HepG2 (cell line): ENCODE data around the gene MREG. TPM values are rescaled to one million over a fixed set of nuclear protein-coding genes. Genes with fewer than 3 reads are reported as not detected.

ENCODE experiments used
- ATAC-seq: fragments of 200-7000 bp; cut with Tn5 transposase; 3 replicates; pipeline ENCODE4 v1.9.1; 2020; ENCODE audit warnings: mild to moderate bottlenecking, moderate library complexity
- BruUV-seq: library from RNA; stranded (reverse); fragments of 400-500 nt; replicated peaks from 2 replicates; lab custom pipeline; 2021; lab: Mats Ljungman, UMichigan
- CTCF ChIA-PET: fragments of 300-600 bp; formaldehyde crosslinking; extraction: SDS; loops from one replicate; lab custom pipeline; 2021; ENCODE audit warnings: low total read pairs, inconsistent platforms, low intra/inter-chr PET ratio; lab: Yijun Ruan, JAX
- POLR2A ChIA-PET: fragments of 350-600 bp; sonication (Branson Sonifier 250); formaldehyde crosslinking; loops from one replicate; lab custom pipeline; 2020; ENCODE audit warnings: antibody characterized with exemption, inconsistent platforms; lab: Yijun Ruan, JAX
- DNase-seq: peaks from one replicate; pipeline ENCODE4 v3.0.0-alpha.2; 2015; ENCODE audit warnings: low spot score
- FAIRE-seq: peaks from 3 replicates; lab custom pipeline; 2011; peaks lifted over from hg19 to GRCh38; lab: Jason Lieb, UNC
- H2AFZ ChIP-seq: one replicate; pipeline ENCODE4 v1.6.1; 2011; ENCODE audit warnings: low read length, inconsistent platforms
- H3K27ac ChIP-seq: fragments of 300-600 bp; 3 replicates; pipeline ENCODE4 v1.8.0; 2011; ENCODE audit warnings: mixed run types, mild to moderate bottlenecking, mixed read lengths, low read length, inconsistent platforms; ENCODE audit not compliant: insufficient read depth; ENCODE audit errors: extremely low read length
- H3K27me3 ChIP-seq, 2 experiments: fragments of 200-600 bp in 1 of 2; 2 replicates in 1 of 2; 3 replicates in 1 of 2; pipeline versions ENCODE4 v1.6.0 to v1.8.0; 2011; ENCODE audit warnings: low read length in 2 of 2, mild to moderate bottlenecking in 2 of 2, moderate library complexity in 2 of 2, inconsistent platforms in 1 of 2; ENCODE audit not compliant: insufficient read depth in 2 of 2, control insufficient read depth in 1 of 2
- H3K36me3 ChIP-seq, 2 experiments: fragments of 200-600 bp in 1 of 2; replicated peaks in 1 of 2; 2 replicates in 1 of 2; 3 replicates in 1 of 2; pipeline versions ENCODE4 v1.5.1 to v1.8.0; 2011; ENCODE audit warnings: low read length in 2 of 2, inconsistent platforms in 1 of 2; ENCODE audit not compliant: insufficient read depth in 2 of 2, control insufficient read depth in 1 of 2
- H3K4me1 ChIP-seq: 2 replicates; pipeline ENCODE4 v1.5.1; 2012; ENCODE audit warnings: low read length, inconsistent platforms; ENCODE audit not compliant: insufficient read depth
- H3K4me2 ChIP-seq: 2 replicates; pipeline ENCODE4 v1.6.0; 2011; ENCODE audit warnings: low read depth, low read length, inconsistent platforms
- H3K4me3 ChIP-seq, 3 experiments: fragments of 200-600 bp in 1 of 3; sonication (generic), shearing (Covaris generic) in 1 of 3; replicated peaks in 1 of 3; 2 replicates each; pipeline ENCODE4 v1.5.1; 2011 to 2016; ENCODE audit warnings: low read length in 3 of 3, inconsistent platforms in 2 of 3, low read depth in 2 of 3, mild to moderate bottlenecking in 2 of 3, control low read depth in 1 of 3, mixed read lengths in 1 of 3; ENCODE audit not compliant: insufficient read depth in 1 of 3
- H3K79me2 ChIP-seq: one replicate; pipeline ENCODE4 v1.6.1; 2011; ENCODE audit warnings: low read length, inconsistent platforms; ENCODE audit not compliant: insufficient read depth
- H3K9ac ChIP-seq: 2 replicates; pipeline ENCODE4 v1.6.0; 2011; ENCODE audit warnings: mild to moderate bottlenecking, low read depth, low read length, inconsistent platforms; ENCODE audit not compliant: insufficient read depth
- H3K9me3 ChIP-seq: 2 replicates; pipeline ENCODE4 v1.5.1; 2012; ENCODE audit warnings: mild to moderate bottlenecking, low read length
- H4K20me1 ChIP-seq: 2 replicates; pipeline ENCODE4 v1.6.0; 2011; ENCODE audit warnings: inconsistent platforms, mild to moderate bottlenecking, low read length, moderate library complexity; ENCODE audit not compliant: insufficient read depth
- ARID2 ChIP-seq: sonication (generic); formaldehyde crosslinking; IDR thresholded peaks from 2 replicates; pipeline ENCODE4 v1.8.1; 2022; ENCODE audit warnings: mild to moderate bottlenecking, missing genetic modification reagents, borderline replicate concordance
- CENPX ChIP-seq: sonication (generic); formaldehyde crosslinking; IDR thresholded peaks from 2 replicates; pipeline ENCODE4 v1.9.0; 2021; ENCODE audit warnings: mild to moderate bottlenecking, missing genetic modification reagents, moderate library complexity
- DPF2 ChIP-seq: sonication (generic); formaldehyde crosslinking; IDR thresholded peaks from 2 replicates; pipeline ENCODE4 v1.4.0; 2020; ENCODE audit warnings: mild to moderate bottlenecking, low read depth, missing genetic modification reagents, borderline replicate concordance
- JUNB ChIP-seq: sonication (generic); formaldehyde crosslinking; IDR thresholded peaks from 2 replicates; pipeline ENCODE4 v1.8.0; 2022; ENCODE audit warnings: missing genetic modification reagents, mild to moderate bottlenecking, borderline replicate concordance
- MIER3 ChIP-seq: IDR thresholded peaks from 2 replicates; pipeline ENCODE4 v1.6.1; 2016; ENCODE audit warnings: missing compliant biosample characterization, borderline replicate concordance
- MZF1 ChIP-seq: sonication (generic); formaldehyde crosslinking; IDR thresholded peaks from 2 replicates; pipeline ENCODE4 v1.8.1; 2023; ENCODE audit warnings: mild to moderate bottlenecking, missing genetic modification reagents, borderline replicate concordance
- RAD51 ChIP-seq: fragments of 450-650 bp; IDR thresholded peaks from 2 replicates; pipeline ENCODE4 v1.6.1; 2016; ENCODE audit warnings: borderline replicate concordance
- SUZ12 ChIP-seq: fragments of 150-350 bp; IDR thresholded peaks from 2 replicates; pipeline ENCODE4 v1.6.1; 2014; ENCODE audit warnings: low read depth, low read length
- TBP ChIP-seq: sonication (generic); formaldehyde crosslinking; IDR thresholded peaks from 2 replicates; pipeline ENCODE4 v1.5.0; 2020; ENCODE audit warnings: missing genetic modification reagents
- ZFP41 ChIP-seq: sonication (generic); formaldehyde crosslinking; IDR thresholded peaks from 2 replicates; pipeline ENCODE4 v1.4.0; 2020; ENCODE audit warnings: mild to moderate bottlenecking, missing genetic modification reagents, borderline replicate concordance
- ZNF737 ChIP-seq: sonication (generic); formaldehyde crosslinking; IDR thresholded peaks from 2 replicates; pipeline ENCODE4 v1.5.0; 2020; ENCODE audit warnings: missing genetic modification reagents, mild to moderate bottlenecking, borderline replicate concordance
- WGBS: methylation state at CpG from one replicate; pipeline ENCODE4 v1.1.6; 2017; ENCODE audit warnings: low lambda C conversion rate; 5-methylcytosine and 5-hydroxymethylcytosine counted together
- in situ Hi-C: cut with HindIII; loops from 2 replicates; pipeline ENCODE4 v1.10.0; 2017; ENCODE audit warnings: low pct_unique_long_range_greater_than_20kb; ENCODE audit not compliant: extremely low pct_ligation_motif_present
- intact Hi-C: fragments of 100-400 bp; cut with micrococcal nuclease; formaldehyde crosslinking; loops from one replicate; pipeline ENCODE4 v1.10.0; 2022; ENCODE audit not compliant: unreplicated experiment
- polyA plus RNA-seq, 8 experiments: library from polyadenylated mRNA; depleted of rRNA in 3 of 8; stranded (reverse) in 7 of 8; unstranded in 1 of 8; fragments of >200 nt; fragmentation: Illumina TruSeq in 4 of 8; extraction: Trizol in 4 of 8; gene quantifications; 2 replicates each; pipeline versions ENCODE4 v1.2.1 to v1.2.3, GENCODE V29; 2011 to 2016; ENCODE audit warnings: low read depth in 4 of 8, missing spikeins in 1 of 8, mixed read lengths in 1 of 8; ENCODE audit not compliant: insufficient read depth in 1 of 8
- total RNA-seq, 5 experiments: library from RNA; depleted of rRNA; stranded (reverse); fragments of >200 nt; fragmentation: Illumina TruSeq; extraction: Trizol; gene quantifications; 2 replicates each; pipeline ENCODE4 v1.2.3, GENCODE V29; 2016; ENCODE audit warnings: low read depth in 1 of 5
- TF ChIP-seq, protein P1 (sequence below): sonication (generic); formaldehyde crosslinking; IDR thresholded peaks from 2 replicates; pipeline ENCODE4 v1.5.1; 2020; ENCODE audit warnings: mild to moderate bottlenecking, missing genetic modification reagents, moderate library complexity
- TF ChIP-seq, protein P2 (sequence below), 2 experiments: sonication (generic) in 1 of 2; formaldehyde crosslinking in 1 of 2; IDR thresholded peaks; 2 replicates each; pipeline versions ENCODE4 v1.4.0 to v1.6.1; 2018 to 2020; ENCODE audit warnings: missing genetic modification reagents in 2 of 2, borderline replicate concordance in 1 of 2, low read depth in 1 of 2, mild to moderate bottlenecking in 1 of 2, missing biosample characterization in 1 of 2

Gene MREG
- total and polyA plus RNA-seq, 2 of the 13 experiments (the other 11 are each of a cell fraction or from before 2014, with no cell fraction given), result 7.5 to 23.3 TPM

DNA sequence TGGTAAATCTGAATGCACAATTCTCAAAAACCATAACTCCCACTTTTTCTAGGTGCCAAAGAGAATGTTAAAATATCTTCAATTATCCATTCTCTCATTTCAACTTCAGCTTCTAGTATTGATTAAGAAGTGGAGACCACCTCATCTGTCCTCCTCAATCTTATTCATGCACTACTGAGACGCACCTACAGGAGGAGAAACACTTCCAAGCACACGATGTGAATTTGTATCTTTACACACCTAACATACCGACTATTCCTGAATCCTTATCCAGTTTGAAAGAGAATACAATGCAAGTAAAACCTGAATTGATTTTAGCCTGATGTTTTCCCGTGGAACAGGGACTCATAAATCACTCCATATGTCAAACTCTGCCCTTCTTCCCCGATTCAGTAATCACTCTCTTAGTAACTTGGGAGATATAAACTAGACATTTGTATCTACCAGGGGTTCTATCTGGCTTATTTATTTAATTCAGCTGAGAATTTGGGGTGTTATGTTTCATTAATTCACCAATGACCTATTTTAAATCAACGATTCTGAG is 101.0 kb downstream of the MREG start:
- FAIRE-seq (no peak), DNase-seq (no peak), ATAC-seq (no peak)
- H3K36me3 ChIP-seq, result no peaks in the 10 kb centered on the region
- no peaks in the 10 kb centered on the region for H3K4me1 ChIP-seq
- BruUV-seq, result no TSS peak
- H2AFZ ChIP-seq, result no peak overlapping the region
- H3K27ac ChIP-seq, result no peak overlapping the region
- ChIA-PET POLR2A (no interaction called here), CTCF (no interaction called here)
- H3K9ac ChIP-seq, result no peak overlapping the region
- no peaks in the 10 kb centered on the region for H3K79me2 ChIP-seq
- no peaks in the 10 kb centered on the region for H3K9me3 ChIP-seq
- no peaks in the 10 kb centered on the region for H3K27me3 ChIP-seq
- 77% methylated on average over 6 of the region's 6 CpGs for WGBS
- H3K4me3 ChIP-seq, result no peak overlapping the region
- in situ Hi-C loops, result loop anchor here (10.0 kb wide), 1 partner anchor 288 kb away; no protein-coding TSS in a partner anchor
- no peaks in the 10 kb centered on the region for H4K20me1 ChIP-seq
- TF ChIP-seq ZNF737 (CRISPR knock-in tag), result no peak
- no peak for TF ChIP-seq MZF1 (CRISPR knock-in tag)
- no peak overlapping the region for H3K4me2 ChIP-seq
- intact Hi-C loops, result no loop called here

DNA sequence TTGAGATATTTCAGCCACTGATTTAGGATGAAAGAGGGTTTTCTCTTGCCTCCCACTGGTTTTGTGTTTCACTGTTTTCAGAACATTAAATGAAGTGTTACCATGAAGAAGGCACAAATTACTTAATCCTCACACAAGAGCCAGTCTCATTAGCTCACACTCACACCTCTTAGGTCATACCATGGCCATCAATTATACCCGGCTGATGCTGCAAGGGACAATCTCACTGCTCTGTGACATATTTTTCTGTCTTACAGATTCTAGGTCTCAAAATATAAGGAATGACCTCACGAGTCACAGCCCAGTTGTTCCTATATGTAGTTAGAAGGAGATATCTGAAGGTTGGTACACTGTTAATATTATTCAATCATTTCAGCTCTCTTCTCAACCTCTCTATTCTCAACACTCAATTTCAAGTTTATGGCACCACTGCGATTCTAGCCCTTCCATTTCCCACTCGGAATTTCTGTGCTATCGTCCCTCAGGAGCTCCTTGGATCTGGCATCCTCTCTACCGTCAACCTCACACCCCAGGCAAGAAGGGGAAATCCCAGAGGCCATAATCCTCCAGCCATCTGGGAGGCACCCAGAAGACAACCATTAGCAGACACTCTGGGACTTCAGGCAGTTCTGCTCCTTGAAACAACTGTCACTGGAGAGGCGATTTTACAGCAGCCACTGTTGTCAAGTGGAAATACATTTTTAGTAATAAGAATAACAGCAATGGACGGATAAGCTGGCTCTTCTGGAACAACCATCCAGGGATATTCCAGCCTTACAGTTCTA is 101.9 kb downstream of the MREG start:
- no peaks in the 10 kb centered on the region for H3K27me3 ChIP-seq
- H3K36me3 ChIP-seq, result no peaks in the 10 kb centered on the region
- H2AFZ ChIP-seq, result no peak overlapping the region
- no peaks in the 10 kb centered on the region for H4K20me1 ChIP-seq
- BruUV-seq, result no TSS peak
- intact Hi-C loops (no loop called here), in situ Hi-C loops (loop anchor here (10.0 kb wide), 1 partner anchor 287 kb away; no protein-coding TSS in a partner anchor)
- no peaks in the 10 kb centered on the region for H3K79me2 ChIP-seq
- no peak for TF ChIP-seq JUNB (CRISPR knock-in tag)
- TF ChIP-seq DPF2, result no peak
- TF ChIP-seq TBP (CRISPR knock-in tag), result no peak
- TF ChIP-seq ZFP41 (CRISPR knock-in tag), result no peak
- no peak for TF ChIP-seq MIER3 (CRISPR knock-in tag)
- TF ChIP-seq CENPX (CRISPR knock-in tag), result no peak
- TF ChIP-seq RAD51, result no peak
- TF ChIP-seq, protein P1, sequence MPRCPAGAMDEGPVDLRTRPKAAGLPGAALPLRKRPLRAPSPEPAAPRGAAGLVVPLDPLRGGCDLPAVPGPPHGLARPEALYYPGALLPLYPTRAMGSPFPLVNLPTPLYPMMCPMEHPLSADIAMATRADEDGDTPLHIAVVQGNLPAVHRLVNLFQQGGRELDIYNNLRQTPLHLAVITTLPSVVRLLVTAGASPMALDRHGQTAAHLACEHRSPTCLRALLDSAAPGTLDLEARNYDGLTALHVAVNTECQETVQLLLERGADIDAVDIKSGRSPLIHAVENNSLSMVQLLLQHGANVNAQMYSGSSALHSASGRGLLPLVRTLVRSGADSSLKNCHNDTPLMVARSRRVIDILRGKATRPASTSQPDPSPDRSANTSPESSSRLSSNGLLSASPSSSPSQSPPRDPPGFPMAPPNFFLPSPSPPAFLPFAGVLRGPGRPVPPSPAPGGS (CRISPR knock-in tag), result no peak
- no peak for TF ChIP-seq SUZ12
- TF ChIP-seq, protein P2, sequence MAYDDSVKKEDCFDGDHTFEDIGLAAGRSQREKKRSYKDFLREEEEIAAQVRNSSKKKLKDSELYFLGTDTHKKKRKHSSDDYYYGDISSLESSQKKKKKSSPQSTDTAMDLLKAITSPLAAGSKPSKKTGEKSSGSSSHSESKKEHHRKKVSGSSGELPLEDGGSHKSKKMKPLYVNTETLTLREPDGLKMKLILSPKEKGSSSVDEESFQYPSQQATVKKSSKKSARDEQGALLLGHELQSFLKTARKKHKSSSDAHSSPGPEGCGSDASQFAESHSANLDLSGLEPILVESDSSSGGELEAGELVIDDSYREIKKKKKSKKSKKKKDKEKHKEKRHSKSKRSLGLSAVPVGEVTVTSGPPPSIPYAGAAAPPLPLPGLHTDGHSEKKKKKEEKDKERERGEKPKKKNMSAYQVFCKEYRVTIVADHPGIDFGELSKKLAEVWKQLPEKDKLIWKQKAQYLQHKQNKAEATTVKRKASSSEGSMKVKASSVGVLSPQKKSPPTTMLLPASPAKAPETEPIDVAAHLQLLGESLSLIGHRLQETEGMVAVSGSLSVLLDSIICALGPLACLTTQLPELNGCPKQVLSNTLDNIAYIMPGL (CRISPR knock-in tag; IDR thresholded peaks at IDR 0.05; ENCODE audit: borderline replicate concordance in 1 of 2, low read depth in 1 of 2), result no peak
- TF ChIP-seq ARID2 (CRISPR knock-in tag), result no peak
- ChIA-PET POLR2A (no interaction called here), CTCF (no interaction called here)
- no peak overlapping the region for H3K9ac ChIP-seq
- H3K9me3 ChIP-seq, result no peaks in the 10 kb centered on the region
- FAIRE-seq, result no peak
- no peak for DNase-seq
- no peak overlapping the region for H3K27ac ChIP-seq
- ATAC-seq, result no peak
- H3K4me1 ChIP-seq, result no peaks in the 10 kb centered on the region
- H3K4me2 ChIP-seq, result no peak overlapping the region
- H3K4me3 ChIP-seq, result no peak overlapping the region
- WGBS, result 92% methylated on average over 8 of the region's 8 CpGs
